Stomach smooth muscle (tissue), 2 donors: ENCODE measurements around the gene SNX5.
"Not testable (repeated sequence)": the region's sequence is repeated elsewhere in the genome, so short reads cannot be mapped to it uniquely, and the experiment has no call there.

ENCODE experiments used
- H3K27ac ChIP-seq: one replicate; pipeline ENCODE4 v1.7.0; 2013; ENCODE audit warnings: mild to moderate bottlenecking, low read length, inconsistent platforms
- H3K27me3 ChIP-seq, 2 donors: one replicate each; pipeline ENCODE4 v1.7.0; 2013; ENCODE audit warnings: low read length in 2 of 2; ENCODE audit not compliant: insufficient read depth in 2 of 2, control insufficient read depth in 1 of 2
- H3K36me3 ChIP-seq, 2 donors: one replicate each; pipeline ENCODE4 v1.7.0; 2013; ENCODE audit warnings: low read length in 2 of 2; ENCODE audit not compliant: control insufficient read depth in 2 of 2, insufficient read depth in 2 of 2
- H3K4me1 ChIP-seq: one replicate; pipeline ENCODE4 v1.7.0; 2013; ENCODE audit warnings: low read length; ENCODE audit not compliant: control insufficient read depth, insufficient read depth
- H3K4me3 ChIP-seq, 2 donors: one replicate each; pipeline ENCODE4 v1.7.0; 2013; ENCODE audit warnings: low read length in 2 of 2
- H3K9ac ChIP-seq, 2 donors: one replicate each; pipeline ENCODE4 v1.7.0; 2013; ENCODE audit warnings: low read length in 2 of 2, mild to moderate bottlenecking in 1 of 2
- H3K9me3 ChIP-seq, 2 donors: one replicate each; pipeline ENCODE4 v1.7.0; 2013; ENCODE audit warnings: low read length in 2 of 2; ENCODE audit not compliant: control insufficient read depth in 2 of 2
- donor health status: healthy.
- donor health status: Pancreatic carcinoma.

The SNX5 gene

GRCh38 chr20:17966432-17967310, 1.9 kb downstream of the SNX5 start:
- peak overlapping the region; percentile 52 to 91 for H3K9ac ChIP-seq
- peaks cover 18% of the 10 kb centered on the region for H3K4me1 ChIP-seq
- H3K27ac ChIP-seq: no peak overlapping the region
- H3K9me3 ChIP-seq: no peaks in the 10 kb centered on the region
- H3K36me3 ChIP-seq: no peaks in the 10 kb centered on the region
- peak overlapping the region; percentile 72 to 93 for H3K4me3 ChIP-seq
- H3K27me3 ChIP-seq: no peaks in the 10 kb centered on the region

GRCh38 chr20:17965042-17965697, 3.4 kb downstream of the SNX5 start:
- Histone ChIP-seq H3K4me3 (peak overlapping the region in 1 of 2 donors; percentile 9), H3K36me3 (no peaks in the 10 kb centered on the region), H3K27me3 (no peaks in the 10 kb centered on the region), H3K9ac (peak overlapping the region in 1 of 2 donors; percentile 91), H3K4me1 (peaks cover 17% of the 10 kb centered on the region), H3K27ac (no peak overlapping the region), H3K9me3 (no peaks in the 10 kb centered on the region)

- Histone ChIP-seq H3K4me3 (peak overlapping the region in 1 of 2 donors; percentile 9), H3K27ac (no peak overlapping the region), H3K27me3 (no peaks in the 10 kb centered on the region), H3K36me3 (no peaks in the 10 kb centered on the region), H3K9me3 (no peaks in the 10 kb centered on the region), H3K9ac (no peak overlapping the region), H3K4me1 (peaks cover 14% of the 10 kb centered on the region)
Observed at GRCh38 chr20:17964632-17965031, 4.0 kb downstream of the SNX5 start.

DNA sequence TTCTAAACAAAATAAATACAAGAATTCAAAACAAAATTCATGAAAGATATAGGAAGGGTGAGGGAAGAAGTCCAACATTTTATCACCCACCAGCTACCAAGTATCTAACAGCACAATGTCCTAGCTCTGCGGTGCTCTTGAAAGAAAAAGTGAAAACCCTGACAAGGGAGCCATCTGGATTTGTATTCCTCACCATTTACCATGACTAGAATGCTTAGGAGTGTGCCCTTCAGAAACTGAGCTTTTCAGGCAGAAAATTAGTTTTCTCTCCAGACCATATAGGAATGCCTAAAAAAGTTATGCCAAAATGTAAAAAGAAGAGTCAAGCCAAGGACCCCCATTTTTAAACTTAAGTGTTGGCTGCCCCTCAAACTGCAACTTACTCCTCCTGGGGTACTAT, 4.5 kb downstream of the SNX5 start:
- Histone ChIP-seq H3K9me3 (no peaks in the 10 kb centered on the region), H3K4me1 (peaks cover 14% of the 10 kb centered on the region), H3K9ac (no peak overlapping the region), H3K4me3 (no peak overlapping the region), H3K36me3 (no peaks in the 10 kb centered on the region), H3K27me3 (no peaks in the 10 kb centered on the region), H3K27ac (no peak overlapping the region)

GRCh38 chr20:17963114-17963897, 5.3 kb downstream of the SNX5 start:
- Histone ChIP-seq H3K27me3 (no peaks in the 10 kb centered on the region), H3K36me3 (no peaks in the 10 kb centered on the region), H3K9me3 (no peaks in the 10 kb centered on the region), H3K27ac (no peak overlapping the region), H3K4me3 (no peak overlapping the region), H3K4me1 (peaks cover 14% of the 10 kb centered on the region), H3K9ac (no peak overlapping the region)

- peaks cover 0 to 3% of the 10 kb centered on the region in 2 donors for H3K36me3 ChIP-seq
- H3K27me3 ChIP-seq: no peaks in the 10 kb centered on the region
- H3K9ac ChIP-seq: peak overlapping the region in 1 of 2 donors; percentile 34
- H3K4me3 ChIP-seq: no peak overlapping the region
- no peaks in the 10 kb centered on the region for H3K9me3 ChIP-seq
- H3K27ac ChIP-seq: peak overlapping the region; percentile 32
- H3K4me1 ChIP-seq: peaks cover 19% of the 10 kb centered on the region
Observed at GRCh38 chr20:17961587-17961940, 7.0 kb downstream of the SNX5 start.

DNA sequence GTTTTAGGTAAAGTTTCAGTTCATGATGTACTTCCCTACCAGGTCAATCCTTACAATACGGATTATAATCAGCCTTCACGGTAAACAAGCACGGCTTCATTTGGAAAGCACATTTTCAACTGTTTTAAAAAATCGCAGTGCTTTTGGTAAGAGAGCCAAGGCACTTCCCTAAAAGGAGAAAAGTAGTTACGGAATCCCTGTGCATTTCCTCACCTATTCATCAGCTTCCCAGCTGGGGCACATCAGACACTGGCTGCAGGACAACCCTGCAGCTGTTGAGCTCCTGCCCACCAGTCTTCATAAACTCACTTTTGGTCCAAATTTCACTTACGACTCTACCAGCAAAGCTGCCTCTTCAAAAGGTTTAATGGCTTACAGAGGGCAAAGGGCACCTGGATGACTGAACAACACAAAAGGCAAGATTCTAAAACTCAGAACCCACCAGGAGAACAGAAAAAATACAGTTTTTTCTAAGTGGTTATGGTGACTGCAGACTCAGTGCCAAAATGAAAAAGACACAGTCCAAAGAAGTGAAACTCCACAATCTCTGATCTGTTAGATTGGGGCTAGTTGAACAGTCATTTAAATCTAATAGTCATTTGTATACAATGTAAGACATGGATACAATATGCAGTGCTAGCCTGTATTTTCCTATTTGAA, 7.5 kb downstream of the SNX5 start:
- H3K4me1 ChIP-seq: peaks cover 18% of the 10 kb centered on the region
- H3K27me3 ChIP-seq: no peaks in the 10 kb centered on the region
- H3K27ac ChIP-seq: peak overlapping the region; percentile 32
- H3K36me3 ChIP-seq: peaks cover 0 to 6% of the 10 kb centered on the region in 2 donors
- H3K9ac ChIP-seq: peak overlapping the region in 1 of 2 donors; percentile 34
- peak overlapping the region; percentile 15 to 36 for H3K4me3 ChIP-seq
- H3K9me3 ChIP-seq: no peaks in the 10 kb centered on the region

- H3K4me3 ChIP-seq: peak overlapping the region in 1 of 2 donors; percentile 15
- H3K4me1 ChIP-seq: peaks cover 16% of the 10 kb centered on the region
Observed at GRCh38 chr20:17960400-17960885, 8.2 kb downstream of the SNX5 start.

DNA sequence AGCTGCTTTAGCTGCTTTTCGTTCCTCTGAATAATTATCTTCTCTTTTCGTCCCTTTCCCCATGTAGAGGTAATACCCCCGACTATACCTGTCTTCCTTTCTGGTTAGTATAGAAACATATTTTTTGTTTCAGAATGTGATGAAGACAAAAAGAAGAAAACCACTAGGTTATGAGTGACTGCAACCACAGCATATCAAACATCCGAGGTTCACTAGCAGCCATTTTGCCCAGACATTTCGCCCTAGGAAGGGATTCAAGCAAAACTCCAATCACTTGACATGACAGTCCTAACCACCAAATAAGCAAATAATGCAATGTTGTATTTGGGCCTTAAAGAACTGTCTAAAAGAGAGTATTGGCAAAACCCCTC, 9.4 kb downstream of the SNX5 start:
- Histone ChIP-seq H3K4me3 (no peak overlapping the region), H3K9me3 (no peaks in the 10 kb centered on the region), H3K4me1 (peaks cover 12% of the 10 kb centered on the region), H3K27ac (peak overlapping the region; percentile 12), H3K9ac (no peak overlapping the region), H3K27me3 (no peaks in the 10 kb centered on the region), H3K36me3 (peaks cover 9 to 16% of the 10 kb centered on the region in 2 donors)

More at GRCh38 chr20:17960400-17960885, 8.2 kb downstream of the SNX5 start:
- H3K9ac ChIP-seq: peak overlapping the region in 1 of 2 donors; percentile 34
- H3K27me3 ChIP-seq, H3K27ac ChIP-seq, H3K36me3 ChIP-seq, H3K9me3 ChIP-seq: not testable (repeated sequence)
